ENCODE results near the gene CXCL13.
"Not testable (repeated sequence)": the region's sequence is repeated elsewhere in the genome, so short reads cannot be mapped to it uniquely, and the experiment has no call there.

The CXCL13 gene

GRCh38 chr4:77651820-77652219 lies 46.2 kb downstream of the CXCL13 start:
- no peak for DNase-seq
- intact Hi-C loops (cut with DNase I), result no loop called here

DNA sequence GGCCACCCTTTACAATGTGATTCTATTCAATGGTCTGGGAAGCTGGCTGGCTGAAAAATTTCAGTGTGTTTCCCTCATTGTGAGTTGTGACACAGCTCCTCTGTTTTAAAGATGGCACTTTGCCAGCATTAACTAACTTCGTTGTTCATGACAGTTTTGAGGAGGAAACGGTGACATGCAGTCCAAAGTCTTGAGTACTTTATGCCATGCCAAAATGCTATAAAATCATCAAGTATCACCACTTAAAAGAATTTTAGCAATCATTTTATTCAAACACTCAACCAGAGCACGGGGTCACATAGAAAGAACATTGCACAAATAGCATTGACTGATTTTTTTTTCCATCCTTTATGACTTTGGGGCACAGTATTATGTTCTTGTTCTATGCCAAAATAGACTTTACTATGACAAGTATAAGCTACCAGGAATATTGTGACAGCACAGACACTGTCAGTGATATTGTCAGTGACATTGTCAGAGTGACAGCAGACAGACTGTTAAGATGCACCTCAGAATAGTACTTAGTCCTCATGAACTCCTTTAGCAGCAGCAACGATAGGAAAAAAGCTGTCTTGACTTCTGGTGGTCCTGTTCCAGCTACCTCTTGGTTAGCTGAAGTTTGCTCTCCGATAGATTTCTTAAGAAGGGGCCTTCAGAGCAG lies 46.7 kb downstream of the CXCL13 start:
- intact Hi-C loops (cut with DNase I), result no loop called here
- peak in 9 of 42 donors; percentile 10 to 61 (median 22) for DNase-seq

DNA sequence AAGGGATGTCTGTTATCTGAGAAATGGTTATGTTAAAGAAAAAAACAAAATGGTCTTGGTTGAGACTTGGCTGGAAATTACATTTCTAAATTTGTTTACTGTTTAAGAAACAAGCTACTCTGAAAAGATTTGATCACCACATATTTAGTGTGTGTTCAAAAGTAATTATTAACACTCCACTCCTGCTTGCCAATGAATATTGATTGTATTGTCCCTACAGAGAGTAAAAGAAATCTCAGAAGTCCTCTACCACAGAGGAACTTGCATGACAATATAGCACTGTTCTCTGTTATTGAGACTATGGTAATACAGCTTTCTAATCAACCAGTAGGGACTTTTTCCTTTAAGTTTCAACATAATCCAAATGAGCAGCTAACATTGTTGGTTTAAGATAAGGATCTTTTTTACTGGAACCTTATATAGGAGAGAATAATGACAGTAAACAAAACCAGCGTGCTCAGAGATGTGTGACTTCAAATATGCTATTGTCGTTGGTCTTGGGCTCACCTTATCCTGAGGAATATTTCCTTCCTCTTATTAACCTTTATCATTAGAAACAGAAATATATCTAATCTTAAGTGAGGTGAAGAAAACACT lies 47.6 kb downstream of the CXCL13 start:
- DNase-seq, result no peak
- intact Hi-C loops (cut with DNase I), result no loop called here

- DNase-seq; intact Hi-C loops (cut with DNase I): not testable (repeated sequence)
Measured at GRCh38 chr4:77660318-77660717, 54.7 kb downstream of the CXCL13 start.

Measured in head of caudate nucleus (tissue), 42 donors.